ENCODE measurements around the gene TNFRSF11A.

DNA sequence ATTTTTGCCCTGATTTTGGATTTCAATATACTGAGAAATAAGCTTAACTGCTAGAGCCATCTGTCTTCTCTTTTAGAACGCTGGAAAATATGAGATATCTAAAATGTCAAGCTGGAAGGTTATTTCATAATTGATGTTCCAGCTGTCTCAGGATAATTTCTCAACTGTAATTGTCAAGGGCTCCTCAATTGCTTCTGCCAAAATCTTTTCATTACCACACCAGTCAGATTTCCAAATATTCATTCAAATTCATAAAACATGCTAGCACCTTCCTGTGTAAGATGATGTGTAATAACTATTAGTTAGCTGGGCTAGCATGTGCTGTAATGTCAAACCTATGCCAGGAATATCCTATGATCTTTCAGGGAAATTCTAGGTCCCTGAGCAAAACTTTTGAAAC, 88.1 kb downstream of the TNFRSF11A start:
- TF ChIP-seq EZH2 (optimal IDR thresholded peaks at IDR 0.05; ENCODE audit: low read depth, low read length) = no peak
- TF ChIP-seq, protein P1, sequence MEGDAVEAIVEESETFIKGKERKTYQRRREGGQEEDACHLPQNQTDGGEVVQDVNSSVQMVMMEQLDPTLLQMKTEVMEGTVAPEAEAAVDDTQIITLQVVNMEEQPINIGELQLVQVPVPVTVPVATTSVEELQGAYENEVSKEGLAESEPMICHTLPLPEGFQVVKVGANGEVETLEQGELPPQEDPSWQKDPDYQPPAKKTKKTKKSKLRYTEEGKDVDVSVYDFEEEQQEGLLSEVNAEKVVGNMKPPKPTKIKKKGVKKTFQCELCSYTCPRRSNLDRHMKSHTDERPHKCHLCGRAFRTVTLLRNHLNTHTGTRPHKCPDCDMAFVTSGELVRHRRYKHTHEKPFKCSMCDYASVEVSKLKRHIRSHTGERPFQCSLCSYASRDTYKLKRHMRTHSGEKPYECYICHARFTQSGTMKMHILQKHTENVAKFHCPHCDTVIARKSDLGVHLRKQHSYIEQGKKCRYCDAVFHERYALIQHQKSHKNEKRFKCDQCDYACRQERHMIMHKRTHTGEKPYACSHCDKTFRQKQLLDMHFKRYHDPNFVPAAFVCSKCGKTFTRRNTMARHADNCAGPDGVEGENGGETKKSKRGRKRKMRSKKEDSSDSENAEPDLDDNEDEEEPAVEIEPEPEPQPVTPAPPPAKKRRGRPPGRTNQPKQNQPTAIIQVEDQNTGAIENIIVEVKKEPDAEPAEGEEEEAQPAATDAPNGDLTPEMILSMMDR (IDR thresholded peaks at IDR 0.05; ENCODE audit: low read length) = no peak

Data from MM.1S (cell line).